ENCODE results near the gene RPS5.
"Not testable (repeated sequence)": the region's sequence is repeated elsewhere in the genome, so short reads cannot be mapped to it uniquely, and the experiment has no call there.

The RPS5 gene

GRCh38 chr19:58372311-58373133 is 14.5 kb upstream of the RPS5 start:
- no peak for TF ChIP-seq CTCF (conservative IDR thresholded peaks at IDR 0.05; ENCODE audit: low read length)
- no peak overlapping the region for H3K4me3 ChIP-seq (ENCODE audit: low read length)
- no peak for DNase-seq (ENCODE audit: low read depth)

- no peak for DNase-seq (ENCODE audit: low read depth)
- TF ChIP-seq CTCF (conservative IDR thresholded peaks at IDR 0.05; ENCODE audit: low read length): no peak
- H3K4me3 ChIP-seq (ENCODE audit: low read length): no peak overlapping the region
Measured at GRCh38 chr19:58374200-58374599, 12.9 kb upstream of the RPS5 start.

GRCh38 chr19:58376724-58377123 is 10.3 kb upstream of the RPS5 start:
- not testable (repeated sequence) for DNase-seq (ENCODE audit: low read depth); H3K4me3 ChIP-seq (ENCODE audit: low read length)

GRCh38 chr19:58379246-58379645 is 7.8 kb upstream of the RPS5 start:
- no peak overlapping the region for H3K4me3 ChIP-seq (ENCODE audit: low read length)
- DNase-seq (ENCODE audit: low read depth): no peak
- no peak for TF ChIP-seq CTCF (conservative IDR thresholded peaks at IDR 0.05; ENCODE audit: low read length)

GRCh38 chr19:58380037-58380661 is 6.9 kb upstream of the RPS5 start:
- TF ChIP-seq CTCF (conservative IDR thresholded peaks at IDR 0.05; ENCODE audit: low read length): no peak
- DNase-seq (ENCODE audit: low read depth): no peak
- peak overlapping the region; percentile 86 for H3K4me3 ChIP-seq (ENCODE audit: low read length)

GRCh38 chr19:58380662-58381459 is 6.2 kb upstream of the RPS5 start, which contains the start of gene ZNF837:
ZNF837 (minus strand) TSS chr19:58381030; CDS start chr19:58369332, 11,698 bp downstream.
- TF ChIP-seq CTCF (conservative IDR thresholded peaks at IDR 0.05; ENCODE audit: low read length): no peak

GRCh38 chr19:58381460-58382212 is 5.4 kb upstream of the RPS5 start:
- no peak for TF ChIP-seq CTCF (conservative IDR thresholded peaks at IDR 0.05; ENCODE audit: low read length)
- peak overlapping the region; percentile 86 for H3K4me3 ChIP-seq (ENCODE audit: low read length)
- no peak for DNase-seq (ENCODE audit: low read depth)

More at GRCh38 chr19:58380662-58381459, 6.2 kb upstream of the RPS5 start, which contains the start of gene ZNF837:
- peak; percentile 100 for DNase-seq (ENCODE audit: low read depth)
- H3K4me3 ChIP-seq (ENCODE audit: low read length): peak within 1 kb of the TSS; percentile 86
